OCI-LY3 (cell line): Measurements from ENCODE around the gene CYP8B1.

Experiments
- EZH2phosphoT487 ChIP-seq: fragments of 200-600 bp; shearing (Covaris generic); IDR thresholded peaks from 2 replicates; pipeline ENCODE4 v1.6.1; 2018; ENCODE audit warnings: antibody characterized with exemption, mixed run types, low read depth
- TF ChIP-seq, protein P1 (sequence below): fragments of 200-600, 300-600 bp; sonication (generic); IDR thresholded peaks from 2 replicates; pipeline ENCODE4 v1.5.1; 2014; ENCODE audit warnings: antibody characterized with exemption, low read length, low read depth

DNA sequence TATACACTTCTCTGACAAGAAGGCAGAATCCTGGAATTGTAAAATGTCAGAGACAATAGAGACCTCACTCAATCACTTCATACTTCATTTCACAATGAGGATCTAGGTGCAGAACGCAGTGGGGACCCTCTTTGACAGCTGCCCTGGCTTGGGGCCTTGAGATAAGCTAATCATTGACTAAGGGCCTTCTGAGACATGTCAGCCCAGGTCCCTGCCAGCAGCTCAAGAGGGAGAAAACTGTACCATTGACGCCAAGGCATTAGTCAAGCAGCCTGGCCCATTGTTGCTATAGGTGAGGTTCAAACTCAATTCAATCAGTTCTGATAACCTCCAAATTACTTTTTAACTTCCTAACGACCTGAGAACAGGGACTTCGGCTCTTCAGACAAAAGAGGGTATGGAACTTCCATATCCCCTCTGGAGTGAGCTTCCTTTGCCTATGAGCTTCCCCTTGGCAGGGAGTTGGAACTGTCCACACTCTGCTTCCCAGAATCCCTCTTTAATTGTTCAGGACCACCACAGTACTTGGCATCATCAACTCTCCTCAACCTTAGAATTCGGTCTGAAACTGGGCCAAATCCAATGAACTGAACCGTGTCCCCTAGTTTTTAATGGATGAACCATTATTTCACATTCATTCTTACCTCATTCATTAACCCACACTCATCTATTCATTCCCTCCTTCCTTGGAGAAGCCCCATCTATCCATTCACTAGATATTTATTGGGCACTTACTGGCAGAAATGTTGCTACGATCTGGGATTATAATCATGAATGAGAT lies 1.5 kb upstream of the CYP8B1 start:
- TF ChIP-seq, protein P1, sequence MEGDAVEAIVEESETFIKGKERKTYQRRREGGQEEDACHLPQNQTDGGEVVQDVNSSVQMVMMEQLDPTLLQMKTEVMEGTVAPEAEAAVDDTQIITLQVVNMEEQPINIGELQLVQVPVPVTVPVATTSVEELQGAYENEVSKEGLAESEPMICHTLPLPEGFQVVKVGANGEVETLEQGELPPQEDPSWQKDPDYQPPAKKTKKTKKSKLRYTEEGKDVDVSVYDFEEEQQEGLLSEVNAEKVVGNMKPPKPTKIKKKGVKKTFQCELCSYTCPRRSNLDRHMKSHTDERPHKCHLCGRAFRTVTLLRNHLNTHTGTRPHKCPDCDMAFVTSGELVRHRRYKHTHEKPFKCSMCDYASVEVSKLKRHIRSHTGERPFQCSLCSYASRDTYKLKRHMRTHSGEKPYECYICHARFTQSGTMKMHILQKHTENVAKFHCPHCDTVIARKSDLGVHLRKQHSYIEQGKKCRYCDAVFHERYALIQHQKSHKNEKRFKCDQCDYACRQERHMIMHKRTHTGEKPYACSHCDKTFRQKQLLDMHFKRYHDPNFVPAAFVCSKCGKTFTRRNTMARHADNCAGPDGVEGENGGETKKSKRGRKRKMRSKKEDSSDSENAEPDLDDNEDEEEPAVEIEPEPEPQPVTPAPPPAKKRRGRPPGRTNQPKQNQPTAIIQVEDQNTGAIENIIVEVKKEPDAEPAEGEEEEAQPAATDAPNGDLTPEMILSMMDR = no peak
- TF ChIP-seq EZH2phosphoT487 = no peak
